ENCODE measurements around the gene CEP112. TPM values are rescaled to one million over a fixed set of nuclear protein-coding genes. Genes with fewer than 3 reads are reported as not detected.

Gene CEP112
- total and polyA plus RNA-seq, 9 of the 15 experiments (the other 6 are each of a cell fraction or from before 2014, with no cell fraction given), result 0.84 TPM; not detected in 8

DNA sequence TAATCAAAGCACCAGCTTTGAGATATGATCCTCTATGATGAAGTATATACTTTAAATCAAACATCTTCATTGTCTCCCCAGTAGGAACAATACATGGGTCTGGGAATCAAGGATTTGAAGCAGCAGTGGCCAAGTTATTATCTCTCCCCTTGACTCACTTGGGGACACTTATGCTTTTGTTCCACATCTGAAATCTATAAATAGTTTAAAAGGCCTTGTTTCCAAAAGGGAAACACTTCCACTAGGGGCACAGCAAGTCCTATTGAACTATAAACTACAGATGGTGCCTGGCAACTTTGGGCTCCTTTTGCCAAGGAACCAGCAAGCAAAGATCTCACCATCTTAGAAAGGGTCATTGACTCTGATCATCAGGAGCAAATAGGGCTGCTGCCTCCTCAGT is 16.0 kb upstream of the CEP112 start (continued):
- TF ChIP-seq, protein P1, sequence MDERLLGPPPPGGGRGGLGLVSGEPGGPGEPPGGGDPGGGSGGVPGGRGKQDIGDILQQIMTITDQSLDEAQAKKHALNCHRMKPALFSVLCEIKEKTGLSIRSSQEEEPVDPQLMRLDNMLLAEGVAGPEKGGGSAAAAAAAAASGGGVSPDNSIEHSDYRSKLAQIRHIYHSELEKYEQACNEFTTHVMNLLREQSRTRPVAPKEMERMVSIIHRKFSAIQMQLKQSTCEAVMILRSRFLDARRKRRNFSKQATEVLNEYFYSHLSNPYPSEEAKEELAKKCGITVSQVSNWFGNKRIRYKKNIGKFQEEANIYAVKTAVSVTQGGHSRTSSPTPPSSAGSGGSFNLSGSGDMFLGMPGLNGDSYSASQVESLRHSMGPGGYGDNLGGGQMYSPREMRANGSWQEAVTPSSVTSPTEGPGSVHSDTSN (CRISPR knock-in tag; IDR thresholded peaks at IDR 0.05; ENCODE audit: low read depth), result no peak
- TF ChIP-seq, protein P1 (tag; conservative IDR thresholded peaks at IDR 0.05; ENCODE audit: low read depth), result no peak
- no peak for TF ChIP-seq SAFB2 (IDR thresholded peaks at IDR 0.05; ENCODE audit: borderline replicate concordance, low read depth, low read length, severe bottlenecking)
- TF ChIP-seq HDAC3 (IDR thresholded peaks at IDR 0.05; ENCODE audit: borderline replicate concordance, partially characterized antibody), result no peak
- TF ChIP-seq SAP30 (IDR thresholded peaks at IDR 0.05; ENCODE audit: borderline replicate concordance, insufficient read depth, low read depth, low read length, poor library complexity, severe bottlenecking), result no peak
- TF ChIP-seq EP300 (IDR thresholded peaks at IDR 0.05; ENCODE audit: low read length), result no peak

DNA sequence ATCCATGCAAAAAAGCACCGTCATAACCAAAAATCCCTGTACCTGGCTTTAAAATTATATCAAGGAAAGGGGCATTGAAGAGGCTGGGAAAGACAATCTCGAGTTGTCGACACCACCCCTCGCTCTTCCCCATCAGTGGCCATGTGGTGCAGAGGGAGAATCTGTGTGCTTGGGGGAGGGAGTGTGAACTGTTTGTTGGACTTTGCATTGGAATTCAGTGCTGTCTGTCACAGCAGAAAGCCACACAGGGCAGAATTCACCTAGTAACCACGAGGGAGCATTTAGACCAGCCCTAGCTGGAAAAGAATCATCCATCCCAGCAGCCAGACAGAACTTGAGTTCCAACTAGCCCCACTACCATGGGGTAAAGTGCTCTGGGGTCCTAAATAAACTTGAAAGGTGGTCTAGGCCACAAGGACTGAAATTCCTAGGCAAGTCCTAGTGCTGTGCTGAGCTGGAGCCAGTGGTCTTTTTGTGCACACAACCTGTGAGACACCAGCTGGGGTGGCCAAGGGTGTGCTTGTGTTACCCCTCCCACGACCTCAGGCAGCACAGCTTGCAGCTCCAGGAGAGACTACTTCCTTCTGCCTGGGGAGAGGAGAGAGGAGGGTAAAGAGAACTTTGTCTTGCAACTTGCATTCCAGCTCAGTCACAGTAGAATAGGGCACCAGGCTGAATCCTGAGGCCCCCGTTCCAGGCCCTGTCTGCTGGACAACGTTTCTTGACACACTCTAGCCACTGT is 11.5 kb upstream of the CEP112 start:
- no peak for ATAC-seq
- WGBS (ENCODE audit: insufficient coverage, low coverage, missing lambda C conversion rate), result 3% methylated on average over 8 of the region's 8 CpGs
- in situ Hi-C loops (cut with MboI), result loop anchor here (10.0 kb wide), 1 partner anchor 701 kb away; no protein-coding TSS in a partner anchor

More for the DNA sequence above, 11.5 kb upstream of the CEP112 start:
- Histone ChIP-seq H3K79me2 (ENCODE audit: control insufficient read depth, insufficient read depth, low read length) (no peaks in the 10 kb centered on the region), H3K9me3 (replicated peaks; ENCODE audit: control insufficient read depth, insufficient read depth, low read depth, low read length) (no peaks in the 10 kb centered on the region), H3K36me3 (ENCODE audit: control insufficient read depth, insufficient read depth, low read length) (no peaks in the 10 kb centered on the region), H3K9me1 (ENCODE audit: control insufficient read depth, insufficient read depth, low read length) (no peaks in the 10 kb centered on the region), H4K20me1 (replicated peaks; ENCODE audit: control insufficient read depth, insufficient read depth, low read length) (no peaks in the 10 kb centered on the region), H3K27ac (ENCODE audit: extremely low read depth, low read depth, low read length) (no peak overlapping the region), H3K4me2 (ENCODE audit: insufficient read depth, low read length) (no peak overlapping the region), H2AFZ (ENCODE audit: low read depth, low read length) (no peak overlapping the region), H3K9ac (ENCODE audit: insufficient read depth in 1 of 2, low read depth in 2 of 2, low read length in 2 of 2) (no peak overlapping the region), H3K4me1 (replicated peaks in 1 of 2; ENCODE audit: control insufficient read depth in 2 of 2, insufficient read depth in 2 of 2, low read length in 2 of 2) (no peaks in the 10 kb centered on the region), H3K27me3 (ENCODE audit: control insufficient read depth in 2 of 2, insufficient read depth in 2 of 2, low read length in 2 of 2) (peaks cover 2 to 20% of the 10 kb centered on the region in 2 experiments; a peak in 4 of 5 replicates), H3K4me3 (no peak overlapping the region)
- FAIRE-seq, result no peak
- TF ChIP-seq ZNF274 (IDR thresholded peaks at IDR 0.05; ENCODE audit: borderline replicate concordance, low read depth, low read length), result no peak
- TF ChIP-seq, protein P2, sequence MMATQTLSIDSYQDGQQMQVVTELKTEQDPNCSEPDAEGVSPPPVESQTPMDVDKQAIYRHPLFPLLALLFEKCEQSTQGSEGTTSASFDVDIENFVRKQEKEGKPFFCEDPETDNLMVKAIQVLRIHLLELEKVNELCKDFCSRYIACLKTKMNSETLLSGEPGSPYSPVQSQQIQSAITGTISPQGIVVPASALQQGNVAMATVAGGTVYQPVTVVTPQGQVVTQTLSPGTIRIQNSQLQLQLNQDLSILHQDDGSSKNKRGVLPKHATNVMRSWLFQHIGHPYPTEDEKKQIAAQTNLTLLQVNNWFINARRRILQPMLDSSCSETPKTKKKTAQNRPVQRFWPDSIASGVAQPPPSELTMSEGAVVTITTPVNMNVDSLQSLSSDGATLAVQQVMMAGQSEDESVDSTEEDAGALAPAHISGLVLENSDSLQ (IDR thresholded peaks at IDR 0.05), result peak; percentile 34; the same call in 1 of the 2 replicates
- DNase-seq (ENCODE audit: extremely low read depth in 1 of 4, low spot score in 3 of 4), result no peak
- POLR2A ChIA-PET, result interaction anchor here (0.7 kb wide), 1 partner anchor 678 kb away, joined by 3 read pairs; no protein-coding TSS in a partner anchor
- intact Hi-C loops (cut with micrococcal nuclease), result no loop called here
- CTCF ChIA-PET (ENCODE audit: low intra/inter-chr PET ratio), result interaction anchor here (0.6 kb wide), 1 partner anchor 409 kb away, joined by 4 read pairs; no protein-coding TSS in a partner anchor
- BruUV-seq (replicated peaks), result no TSS peak
